Activated CD4-positive, CD25-positive, alpha-beta regulatory T cell treated with anti-CD3 and anti-CD28 coated beads, Interleukin-2, amount 50 U/mL, for 24 hours (primary cell): Measurements from ENCODE around the gene KIF26A.

Experiments used
- ATAC-seq, 2 donors: fragments of 150-1000 bp; cut with Tn5 transposase; one replicate each; pipeline ENCODE4 v1.10.0; 2021; ENCODE audit warnings: mild to moderate bottlenecking in 1 of 2, moderate library complexity in 1 of 2

KIF26A gene

DNA sequence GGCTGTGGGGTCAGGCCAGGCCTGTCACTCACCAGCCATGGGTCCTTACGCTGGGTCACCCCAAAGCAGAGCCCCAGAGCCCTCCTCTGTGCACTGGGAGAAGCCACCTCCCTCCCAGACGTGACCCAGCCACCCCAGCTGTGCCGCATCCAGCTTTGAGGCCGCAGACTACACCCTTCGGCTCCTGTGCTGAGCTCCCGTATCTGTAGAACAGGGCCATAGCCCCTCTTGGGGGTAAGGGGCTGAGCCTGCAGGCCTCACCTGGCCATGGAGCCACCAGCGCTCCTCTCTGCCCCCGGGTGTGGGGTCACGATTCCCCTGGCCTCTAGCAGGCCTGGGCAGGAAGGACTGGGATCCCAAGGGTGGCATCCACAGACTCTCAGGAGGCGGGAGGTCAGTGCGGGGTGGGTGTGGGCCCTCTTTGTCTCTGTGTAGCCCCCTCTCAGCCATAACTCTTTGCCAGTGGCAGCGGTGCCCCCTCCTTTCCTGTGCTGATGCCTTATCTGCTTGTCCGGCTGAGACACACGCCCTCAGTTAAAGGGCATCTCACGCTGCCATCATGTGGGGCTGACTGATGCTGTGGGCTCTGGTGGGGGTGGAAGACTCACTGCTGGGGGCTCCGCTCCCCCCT, 36.6 kb upstream of the KIF26A start:
- ATAC-seq = no peak

DNA sequence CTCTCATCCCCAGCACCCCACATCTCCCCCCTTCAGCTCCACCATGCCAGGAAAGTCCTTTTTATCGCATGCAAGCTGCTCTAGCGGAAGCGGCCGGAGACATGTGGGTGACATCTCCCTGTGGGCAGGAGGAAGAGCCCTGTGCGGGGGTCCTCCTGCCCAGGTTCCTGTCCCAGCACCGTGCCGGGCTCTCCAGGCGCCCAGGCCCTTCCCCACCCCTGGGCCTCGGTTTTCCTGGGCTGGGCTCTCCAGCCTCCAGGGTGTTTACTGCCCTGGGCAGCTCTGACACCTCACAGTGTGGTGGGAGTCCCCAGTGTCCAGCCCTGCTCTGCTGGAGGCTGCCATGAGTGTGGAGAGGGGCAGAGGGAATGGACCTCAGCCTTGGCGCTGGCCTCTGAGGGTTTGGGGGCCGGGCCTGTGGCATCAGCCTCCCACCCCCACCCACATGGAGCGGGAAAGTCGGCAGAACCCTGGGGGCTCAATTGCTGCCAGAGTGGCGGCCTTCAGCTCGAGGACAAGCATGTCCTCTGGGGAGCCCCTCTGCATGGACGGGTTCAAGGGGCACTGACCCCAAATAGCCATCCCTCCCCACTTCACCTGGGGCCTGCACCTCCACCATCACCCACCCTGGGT, 36.0 kb upstream of the KIF26A start:
- ATAC-seq = no peak

DNA sequence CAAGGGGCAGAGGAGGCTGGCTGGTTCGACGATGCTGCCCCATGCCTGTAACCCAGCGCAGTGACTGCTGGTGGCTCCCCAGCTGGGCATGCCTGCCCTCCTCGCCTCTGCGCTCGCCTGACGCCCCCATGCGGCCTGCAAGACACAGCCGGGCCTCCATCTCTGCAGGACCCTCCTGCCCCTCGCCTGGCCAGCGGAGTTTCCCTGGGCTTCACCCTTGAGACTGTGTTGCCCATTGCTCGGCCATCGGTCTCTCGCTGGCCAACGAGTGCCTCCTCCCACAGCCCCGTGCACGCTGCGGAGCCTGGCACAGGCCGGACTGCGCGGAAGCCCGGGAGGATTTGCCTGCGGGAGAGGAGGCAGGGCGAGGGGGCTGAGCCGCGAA, 35.3 kb upstream of the KIF26A start:
- no peak for ATAC-seq

DNA sequence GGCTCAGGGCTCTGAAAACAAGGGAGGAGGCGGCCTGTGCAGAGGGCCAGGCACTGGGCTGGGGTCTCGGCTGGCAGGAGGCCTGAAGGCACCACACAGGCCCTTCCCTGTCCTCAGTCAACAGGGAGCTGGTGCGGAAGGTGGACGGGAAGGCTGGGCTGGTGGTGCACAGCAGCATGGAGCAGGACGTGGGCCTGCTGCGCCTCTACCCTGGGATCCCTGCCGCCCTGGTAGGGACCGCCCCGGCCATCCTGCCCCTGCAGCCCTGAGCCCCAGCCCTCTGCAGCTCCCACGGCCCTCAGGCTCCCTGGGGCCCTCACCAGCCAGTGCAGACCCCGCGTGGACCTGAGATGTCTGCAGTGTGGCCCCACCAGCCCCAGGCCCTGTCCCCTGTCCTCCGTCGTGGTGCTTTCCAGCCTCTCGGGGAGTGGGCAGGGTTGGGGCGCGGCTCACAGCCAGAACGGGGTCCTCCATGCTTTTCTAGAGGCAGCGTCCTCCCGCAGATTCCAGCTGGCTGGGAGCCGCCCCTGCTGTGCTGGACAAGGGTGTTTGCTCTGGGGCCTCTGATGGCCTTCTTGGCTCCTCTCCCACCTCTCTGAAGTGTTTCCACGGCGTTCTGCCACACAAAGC, 34.8 kb upstream of the KIF26A start:
- ATAC-seq = no peak

DNA sequence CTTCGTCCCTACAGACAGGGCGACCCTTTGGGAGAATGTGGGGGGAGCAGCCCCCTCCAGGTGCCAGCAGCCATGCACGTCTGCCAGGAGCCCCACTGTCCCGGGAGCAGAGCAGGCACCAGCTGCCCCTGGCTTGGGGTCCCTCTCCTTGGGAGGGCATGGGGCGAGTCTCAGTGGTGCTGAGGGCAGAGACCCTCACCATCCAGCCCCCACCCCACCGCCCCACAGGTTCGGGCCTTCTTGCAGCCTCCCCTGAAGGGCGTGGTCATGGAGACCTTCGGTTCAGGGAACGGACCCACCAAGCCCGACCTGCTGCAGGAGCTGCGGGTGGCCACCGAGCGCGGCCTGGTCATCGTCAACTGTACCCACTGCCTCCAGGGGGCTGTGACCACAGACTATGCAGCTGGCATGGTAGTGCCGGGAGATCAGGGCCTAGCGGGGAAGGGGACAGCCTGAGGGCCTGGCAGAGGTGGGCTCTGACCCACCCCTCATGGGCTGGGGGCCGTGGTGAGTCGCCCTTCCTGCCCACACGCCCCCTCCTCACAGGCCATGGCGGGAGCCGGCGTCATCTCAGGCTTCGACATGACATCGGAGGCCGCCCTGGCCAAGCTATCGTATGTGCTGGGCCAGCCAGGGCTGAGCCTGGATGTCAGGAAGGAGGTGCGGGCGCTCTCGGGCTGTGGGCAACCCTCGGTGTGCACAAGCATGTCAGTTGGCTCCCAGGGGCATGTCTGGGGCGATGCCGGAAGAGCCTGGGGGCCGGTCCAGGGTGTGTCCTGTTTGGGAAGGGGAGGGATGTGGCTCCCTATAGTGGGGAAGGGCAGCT, 34.1 kb upstream of the KIF26A start:
- ATAC-seq = no peak

DNA sequence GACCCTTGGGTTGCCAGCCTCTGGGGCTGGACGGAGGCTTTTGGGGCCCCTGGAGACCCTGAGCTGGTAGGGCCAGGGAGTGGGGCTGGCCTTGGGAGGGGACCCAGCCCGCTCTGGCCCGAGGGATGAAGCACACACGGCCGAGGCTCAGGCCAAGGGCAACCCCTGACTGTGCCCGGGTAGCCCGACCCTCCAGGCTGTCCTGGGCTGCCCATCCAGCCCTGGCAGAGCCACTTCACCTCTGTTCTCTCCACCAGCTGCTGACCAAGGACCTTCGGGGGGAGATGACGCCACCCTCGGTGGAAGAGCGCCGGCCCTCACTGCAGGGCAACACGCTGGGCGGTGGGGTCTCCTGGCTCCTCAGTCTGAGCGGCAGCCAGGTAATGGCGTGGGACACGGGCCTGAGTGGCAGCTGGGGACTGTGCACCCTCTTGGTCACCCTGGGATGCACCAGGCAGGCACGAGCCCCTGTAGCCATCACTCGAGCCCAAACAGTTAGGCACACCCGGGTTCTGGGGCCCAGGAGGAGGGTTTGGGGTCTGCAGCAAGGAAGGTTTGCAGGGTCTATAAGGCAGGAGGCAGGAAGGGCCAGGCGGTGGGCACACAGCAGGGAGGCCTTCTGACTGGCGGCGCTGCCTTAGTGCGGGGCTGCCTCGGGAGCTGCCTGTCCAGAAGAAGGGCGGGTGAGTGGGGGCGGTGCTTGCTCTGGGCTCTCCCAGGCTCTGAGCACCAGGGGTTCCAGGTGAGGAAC, 33.1 kb upstream of the KIF26A start:
- no peak for ATAC-seq

DNA sequence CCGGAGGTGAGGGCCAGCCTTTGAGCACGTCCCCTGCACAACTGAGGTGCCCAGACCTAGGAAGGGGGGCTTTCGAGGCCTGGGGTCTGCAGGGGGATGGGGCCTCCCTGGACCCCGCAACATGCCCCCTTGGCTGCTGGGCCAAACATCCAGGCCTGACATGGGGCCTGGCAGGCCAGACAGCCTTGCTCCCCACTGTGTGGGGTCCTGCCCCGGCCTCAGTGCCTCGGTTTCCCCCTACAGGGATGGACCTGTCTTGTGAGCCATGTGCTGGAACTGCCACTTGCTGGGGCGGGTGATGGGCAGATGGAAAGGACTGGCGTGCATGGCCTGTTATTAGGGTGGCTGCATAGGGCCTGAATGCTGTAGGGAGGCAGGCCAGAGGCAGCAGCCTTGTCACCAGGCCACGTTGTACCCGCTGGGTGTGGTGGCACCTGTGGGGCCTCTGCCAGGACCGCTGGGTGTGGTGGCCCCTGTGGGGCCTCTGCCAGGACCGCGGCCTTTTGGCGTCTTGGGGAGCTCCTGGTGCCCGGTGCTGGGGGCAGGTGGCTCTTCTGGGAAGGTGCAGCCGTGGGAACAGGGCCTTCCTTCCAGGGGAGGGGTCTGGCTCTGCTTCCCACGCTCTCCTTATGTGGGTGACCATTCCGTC, 32.4 kb upstream of the KIF26A start:
- no peak for ATAC-seq

DNA sequence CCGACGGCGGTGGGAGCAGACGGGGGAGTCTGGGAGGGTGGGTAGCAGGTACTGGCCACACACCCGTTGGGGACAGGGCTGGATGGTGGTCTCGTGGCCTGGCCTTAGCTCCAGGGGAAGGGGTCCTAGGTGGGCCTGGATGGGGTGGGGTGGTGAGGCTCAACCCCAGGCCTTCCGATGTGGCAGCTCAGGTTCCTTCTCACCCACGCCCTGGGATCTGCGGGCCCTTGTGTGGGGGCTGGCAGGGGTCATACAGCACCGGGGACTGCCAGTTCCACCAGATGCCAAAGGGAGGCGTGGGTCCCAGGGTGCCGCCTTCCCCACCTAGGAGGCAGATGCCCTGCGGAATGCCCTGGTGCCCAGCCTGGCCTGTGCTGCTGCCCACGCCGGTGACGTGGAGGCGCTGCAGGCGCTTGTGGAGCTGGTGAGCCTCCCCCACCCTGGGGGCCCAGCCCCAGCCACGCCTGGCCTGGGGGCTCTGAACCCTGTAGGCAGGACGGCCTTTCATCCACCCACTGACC, 31.9 kb upstream of the KIF26A start:
- ATAC-seq = no peak

DNA sequence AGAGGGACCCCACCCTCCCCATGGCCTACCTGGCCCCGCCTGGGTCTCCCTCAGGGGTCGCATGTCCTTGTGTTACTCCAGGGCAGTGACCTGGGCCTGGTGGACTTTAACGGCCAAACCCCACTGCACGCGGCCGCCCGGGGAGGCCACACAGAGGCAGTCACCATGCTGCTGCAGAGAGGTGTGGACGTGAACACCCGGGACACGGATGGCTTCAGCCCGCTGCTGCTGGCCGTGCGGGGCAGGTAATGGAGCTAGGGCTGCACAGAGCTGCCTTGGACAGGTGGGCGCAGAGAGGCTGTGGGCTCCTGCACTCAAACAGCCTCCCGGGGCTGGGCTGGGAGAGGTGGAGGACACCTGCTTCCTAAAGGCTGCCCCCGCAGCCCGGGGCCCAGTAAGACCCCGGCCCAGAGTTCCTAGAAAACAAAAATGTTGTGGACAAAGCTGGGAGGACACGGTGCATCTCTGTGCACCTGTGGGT, 31.2 kb upstream of the KIF26A start:
- no peak for ATAC-seq

DNA sequence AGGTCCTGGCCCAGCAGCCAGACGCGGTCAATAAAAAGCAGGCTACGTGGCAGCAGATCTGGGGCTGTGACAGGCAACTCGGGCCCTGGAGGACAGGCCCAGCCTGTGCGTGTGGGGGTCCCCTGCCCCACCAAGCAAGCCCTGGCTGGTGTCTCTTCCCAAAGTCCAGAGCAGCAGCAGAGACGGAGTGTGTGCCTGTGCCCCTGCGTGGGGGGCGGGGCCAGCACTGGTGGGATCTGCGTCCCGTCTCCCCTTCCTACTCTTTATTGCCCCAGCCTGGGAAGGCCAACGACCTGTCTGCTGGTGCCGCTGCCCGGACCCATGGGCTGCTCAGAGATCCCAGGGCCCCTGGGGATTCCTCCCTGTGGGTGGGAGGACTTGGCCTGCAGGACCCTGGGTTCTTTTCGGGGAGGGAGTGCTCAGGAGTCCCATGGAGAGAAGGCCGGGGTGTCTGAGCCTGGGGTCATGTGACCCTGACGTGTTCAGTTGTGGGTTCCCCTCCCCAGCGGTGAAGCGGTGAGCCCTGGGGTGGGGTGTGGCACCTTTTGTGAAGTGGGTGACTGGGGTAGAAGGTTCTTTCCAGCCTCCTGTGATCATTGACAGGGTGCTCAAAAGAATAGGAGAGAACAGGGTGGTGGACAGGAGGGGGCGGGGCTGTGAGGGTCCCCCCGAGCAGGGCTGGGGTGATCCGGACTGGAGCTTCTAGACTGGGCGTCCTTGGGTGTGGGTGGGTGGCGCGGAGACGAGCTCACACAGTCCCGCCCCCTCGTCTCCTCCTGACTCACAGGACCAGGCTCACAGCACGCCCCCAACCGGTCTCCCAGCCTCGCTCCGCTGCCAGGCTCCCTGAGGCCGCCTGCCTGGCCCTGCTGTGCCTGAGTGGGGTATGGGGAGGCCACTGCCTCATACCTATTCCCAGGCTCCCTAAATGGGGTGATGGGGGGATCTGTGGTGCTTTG, 30.5 kb upstream of the KIF26A start:
- no peak for ATAC-seq

DNA sequence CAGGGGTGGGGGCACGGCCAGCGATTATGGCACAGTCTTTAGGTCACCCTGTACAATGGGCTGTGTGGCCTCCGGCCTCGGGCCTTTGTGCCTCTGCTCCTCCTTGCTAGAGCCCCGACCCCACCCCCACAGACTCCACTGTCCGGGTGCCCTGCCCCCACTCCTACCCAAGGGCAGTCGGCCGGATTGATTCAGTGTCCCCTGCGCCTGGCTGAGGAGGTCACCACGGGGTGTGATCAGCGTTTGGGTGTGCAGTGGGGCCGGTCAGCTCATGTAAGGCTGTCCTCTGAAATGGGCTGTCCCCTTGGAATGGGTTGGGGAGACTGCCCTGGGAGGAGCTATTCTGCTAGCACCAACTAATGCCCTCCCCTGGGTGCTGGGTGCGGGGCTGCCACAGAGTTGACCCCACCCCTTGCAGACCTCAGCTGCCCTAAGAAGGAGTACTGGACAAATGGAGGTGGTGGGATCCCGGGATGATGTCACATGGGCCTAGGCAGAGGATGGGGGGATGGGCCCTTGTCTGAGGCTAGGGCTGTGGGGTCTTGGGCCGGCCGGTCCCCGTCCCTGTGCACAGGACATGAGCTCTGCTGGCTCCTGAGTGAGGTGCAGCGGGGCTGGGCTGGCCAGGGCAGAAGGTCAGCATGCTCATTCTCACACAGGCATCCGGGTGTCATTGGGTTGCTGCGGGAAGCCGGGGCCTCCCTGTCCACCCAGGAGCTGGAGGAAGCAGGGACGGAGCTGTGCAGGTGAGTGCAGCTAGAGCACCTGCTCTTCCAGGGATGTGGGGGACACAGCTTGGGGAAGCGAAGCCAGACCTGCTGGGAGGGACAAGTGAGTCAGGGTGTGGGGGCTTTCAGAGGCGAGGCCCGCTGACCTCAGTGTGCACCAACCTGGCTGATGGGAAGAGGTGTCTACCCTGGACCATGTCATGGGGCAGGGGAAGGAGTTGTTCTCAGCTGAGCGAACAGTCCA, 29.5 kb upstream of the KIF26A start:
- ATAC-seq = no peak

DNA sequence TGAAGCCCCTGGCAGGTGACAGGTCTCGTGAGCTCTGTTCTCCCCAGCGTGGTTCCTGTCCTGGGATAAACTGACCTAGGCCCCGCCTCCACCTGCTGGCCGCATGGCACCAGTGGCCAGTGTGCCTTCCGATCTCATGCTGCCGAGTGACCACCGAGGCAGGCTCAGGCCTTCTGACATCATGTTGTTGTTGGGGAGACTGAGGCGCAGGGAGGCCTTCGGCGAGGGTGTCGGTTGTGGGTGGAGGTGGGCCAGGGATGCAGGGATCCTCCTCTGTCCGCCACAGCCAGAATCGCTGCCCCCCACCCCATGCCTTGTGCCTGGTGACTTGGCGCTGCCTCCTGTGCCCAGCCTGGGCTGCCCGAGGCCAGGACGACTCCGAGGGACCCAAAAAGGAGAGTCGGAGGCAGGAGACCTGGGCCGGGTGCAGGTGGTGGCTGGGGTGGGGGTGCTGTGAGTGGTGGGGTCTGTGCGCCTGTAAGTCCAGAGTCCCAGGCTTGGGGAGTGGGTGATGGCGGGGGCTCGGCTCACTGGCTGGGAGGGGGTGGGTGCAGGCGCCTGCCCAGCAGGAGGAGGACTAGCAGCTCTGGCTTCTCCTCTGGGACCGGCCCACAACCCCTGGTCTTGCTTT, 28.5 kb upstream of the KIF26A start:
- ATAC-seq = no peak

DNA sequence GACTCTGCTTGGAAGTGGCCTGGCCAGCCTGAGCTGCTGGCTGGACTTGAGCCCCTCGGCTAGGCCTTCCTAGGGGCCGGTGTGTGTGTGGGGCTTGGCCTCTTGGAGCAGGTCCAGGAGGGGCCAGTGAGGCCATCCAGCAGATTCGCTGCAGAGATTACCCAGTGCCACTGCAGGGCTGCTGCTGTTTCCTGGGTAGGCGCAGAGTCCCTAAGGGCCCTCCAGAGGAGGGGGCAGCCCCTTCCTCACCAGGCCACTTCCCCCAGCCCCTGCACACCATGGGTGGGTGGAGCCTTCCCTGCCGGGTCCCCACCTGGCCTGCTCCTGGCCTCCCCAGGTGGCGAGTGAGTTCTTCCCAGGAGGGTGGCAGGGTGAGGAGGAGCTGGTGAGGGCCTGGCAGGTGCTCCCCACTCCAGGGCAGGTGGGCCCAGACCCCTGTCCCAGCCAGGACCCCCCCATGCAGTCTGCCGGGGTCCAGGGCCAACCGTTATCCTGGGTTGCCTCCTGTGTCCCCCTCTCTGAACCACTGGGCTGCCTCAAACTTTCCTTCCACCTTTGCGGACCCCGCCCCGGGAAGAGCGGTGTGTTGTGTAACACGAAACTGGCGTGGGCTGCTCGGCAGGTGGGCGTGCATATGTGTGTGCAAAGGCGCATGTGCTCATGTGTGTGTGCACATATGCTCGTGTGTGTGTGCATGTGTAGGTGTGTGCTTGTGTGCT, 27.7 kb upstream of the KIF26A start:
- ATAC-seq = no peak

DNA sequence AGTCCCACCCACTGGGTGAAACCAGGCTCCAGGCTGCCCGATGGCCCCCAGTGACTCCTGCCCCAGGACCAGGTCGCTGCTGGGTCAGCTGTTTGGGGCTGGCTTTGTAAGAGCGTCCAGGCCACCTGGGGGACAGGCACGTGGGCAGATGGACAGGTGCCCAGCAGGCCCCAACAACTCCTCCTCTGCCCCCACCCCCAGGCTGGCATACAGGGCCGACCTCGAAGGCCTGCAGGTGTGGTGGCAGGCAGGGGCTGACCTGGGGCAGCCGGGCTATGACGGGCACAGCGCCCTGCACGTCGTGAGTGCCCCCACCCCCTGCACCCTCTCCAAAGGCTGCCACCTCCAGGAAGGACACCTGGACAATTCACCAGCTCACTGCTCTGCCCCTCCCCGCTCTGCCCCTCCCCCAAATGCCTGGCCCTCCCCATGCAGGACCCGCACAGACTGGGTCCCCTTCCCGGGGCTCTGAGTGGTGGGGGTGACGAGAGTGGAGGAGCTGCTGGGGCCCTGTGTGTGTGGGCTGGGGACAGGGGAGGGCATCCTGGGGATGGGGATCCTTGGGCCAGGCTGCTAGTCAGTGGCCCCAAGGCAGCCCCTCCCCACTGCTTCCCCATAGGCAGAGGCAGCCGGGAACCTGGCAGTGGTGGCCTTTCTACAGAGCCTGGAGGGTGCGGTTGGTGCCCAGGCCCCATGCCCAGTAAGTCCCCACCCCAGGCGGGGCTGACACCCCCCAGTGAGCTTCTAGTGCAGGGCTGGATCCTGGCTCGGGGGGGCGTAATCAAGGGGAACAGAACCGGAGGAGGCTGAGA, 26.9 kb upstream of the KIF26A start:
- ATAC-seq = no peak

DNA sequence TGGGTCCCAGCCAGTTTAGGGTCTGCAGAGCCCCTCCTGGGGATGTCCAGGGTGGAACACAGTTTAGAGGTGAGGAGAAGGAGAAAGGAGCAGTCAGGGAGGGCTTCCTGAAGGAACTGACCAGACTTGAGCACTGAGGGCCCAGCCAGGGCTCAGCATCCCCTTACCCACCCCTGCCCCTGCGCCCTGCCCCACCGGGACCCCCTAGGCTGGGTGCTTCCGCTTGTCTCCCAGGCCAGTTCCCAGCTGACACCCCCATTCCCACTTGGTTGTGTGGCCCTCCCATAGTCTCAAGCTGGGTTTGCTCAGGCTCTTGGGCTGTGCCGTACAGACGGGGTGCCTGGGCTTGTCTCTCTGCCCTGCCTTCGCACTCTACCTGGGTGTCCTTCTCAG, 26.3 kb upstream of the KIF26A start:
- no peak for ATAC-seq

DNA sequence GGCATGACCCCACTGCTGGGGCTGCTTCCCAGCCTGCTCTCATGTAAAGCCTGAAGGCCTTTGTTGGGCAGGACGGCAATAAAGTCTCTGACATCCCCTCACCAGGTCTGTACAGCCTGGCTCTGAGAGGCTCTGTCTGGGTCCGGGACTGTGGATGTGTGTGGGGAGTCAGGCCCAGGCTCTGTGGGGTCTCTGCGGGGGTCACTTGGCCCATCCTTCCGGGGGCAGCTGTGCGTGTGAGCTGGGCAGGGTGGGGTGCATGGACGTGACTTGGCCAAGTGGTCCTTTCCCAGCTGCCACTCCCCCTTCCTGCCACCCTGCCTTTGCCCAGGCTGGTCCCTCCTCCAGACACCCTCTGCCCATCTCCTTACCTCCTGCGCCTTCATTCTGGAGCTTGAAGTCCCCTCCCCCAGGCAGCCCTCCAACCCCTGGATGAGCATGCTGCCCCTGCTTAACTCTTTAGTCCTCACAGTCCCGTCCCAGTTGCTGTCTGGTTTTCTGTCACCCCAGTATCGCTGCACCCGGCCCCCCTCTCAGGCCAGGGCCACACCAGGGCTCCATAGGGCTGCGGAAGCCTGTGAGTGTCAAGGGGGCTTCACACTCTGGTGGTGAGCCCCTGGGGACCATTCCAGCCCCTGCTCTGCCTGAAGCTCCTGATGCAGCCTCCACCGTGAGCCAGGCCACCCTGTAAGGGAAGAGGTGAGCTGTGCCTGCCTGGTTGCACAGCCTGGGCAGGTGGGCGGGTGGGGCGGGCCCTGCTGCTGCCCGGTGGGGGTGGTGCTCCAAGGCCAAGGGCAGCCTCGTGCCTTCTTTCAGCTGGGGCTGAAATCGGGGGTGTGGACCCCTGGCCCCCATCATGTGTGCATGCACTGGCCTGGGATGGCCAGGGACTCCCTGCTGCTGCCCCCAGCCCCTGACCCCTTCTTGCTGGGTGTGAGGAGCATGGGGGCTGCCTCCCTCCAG, 25.5 kb upstream of the KIF26A start:
- ATAC-seq = no peak
